HepG2 (cell line): ENCODE data around the gene PIK3CB. TPM values are rescaled to one million over a fixed set of nuclear protein-coding genes. Genes with fewer than 3 reads are reported as not detected.

Experiments
- ASH2L ChIP-seq: fragments of 300-600, 200-600 bp; sonication (generic); IDR thresholded peaks from 2 replicates; pipeline ENCODE4 v1.7.0; 2017; ENCODE audit warnings: low read depth, mild to moderate bottlenecking, moderate library complexity, mixed read lengths, low read length; ENCODE audit not compliant: insufficient read length
- ATF4 ChIP-seq, 2 experiments: fragments of 450-650 bp in 1 of 2; sonication (generic) in 1 of 2; formaldehyde crosslinking; IDR thresholded peaks; 2 replicates each; pipeline versions ENCODE4 v1.5.0 to v1.8.0; 2020 to 2022; ENCODE audit warnings: mild to moderate bottlenecking in 1 of 2, missing genetic modification reagents in 1 of 2
- DDIT3 ChIP-seq: sonication (generic); formaldehyde crosslinking; IDR thresholded peaks from 2 replicates; pipeline ENCODE4 v1.4.0; 2020; ENCODE audit warnings: mild to moderate bottlenecking, missing genetic modification reagents
- DMTF1 ChIP-seq: sonication (generic); formaldehyde crosslinking; IDR thresholded peaks from 2 replicates; pipeline ENCODE4 v1.4.0; 2020; ENCODE audit warnings: mild to moderate bottlenecking, missing genetic modification reagents
- EP300 ChIP-seq, 3 experiments: sonication (generic) in 1 of 3; formaldehyde crosslinking in 1 of 3; IDR thresholded peaks; 2 replicates each; pipeline versions ENCODE4 v1.5.1 to v1.6.1; 2011 to 2020; ENCODE audit warnings: low read depth in 2 of 3, low read length in 2 of 3, borderline replicate concordance in 1 of 3, improper control_type of control experiment in 1 of 3, mild to moderate bottlenecking in 1 of 3, missing genetic modification reagents in 1 of 3, moderate library complexity in 1 of 3
- FOXA3 ChIP-seq: IDR thresholded peaks from 2 replicates; pipeline ENCODE4 v1.6.1; 2016; ENCODE audit warnings: missing genetic modification reagents, missing compliant biosample characterization
- HIVEP1 ChIP-seq: sonication (generic); formaldehyde crosslinking; IDR thresholded peaks from 2 replicates; pipeline ENCODE4 v1.4.0; 2020; ENCODE audit warnings: mild to moderate bottlenecking, missing genetic modification reagents
- LCORL ChIP-seq, 2 experiments: fragments of 450-650 bp in 1 of 2; sonication (generic) in 1 of 2; formaldehyde crosslinking in 1 of 2; IDR thresholded peaks; 2 replicates each; pipeline versions ENCODE4 v1.5.0 to v1.6.1; 2017 to 2020; ENCODE audit warnings: antibody characterized with exemption in 1 of 2, missing genetic modification reagents in 1 of 2
- MAFK ChIP-seq, 2 experiments: IDR thresholded peaks in 1 of 2; conservative IDR thresholded peaks in 1 of 2; 2 replicates each; pipeline ENCODE4 v1.6.1; 2011; ENCODE audit warnings: improper control_type of control experiment in 2 of 2, low read length in 2 of 2
- MED1 ChIP-seq: sonication (generic); formaldehyde crosslinking; IDR thresholded peaks from 2 replicates; pipeline ENCODE4 v1.4.0; 2020; ENCODE audit warnings: missing genetic modification reagents
- POGZ ChIP-seq: sonication (generic); formaldehyde crosslinking; IDR thresholded peaks from 2 replicates; pipeline ENCODE4 v1.4.0; 2020; ENCODE audit warnings: mild to moderate bottlenecking, missing genetic modification reagents
- RXRB ChIP-seq: IDR thresholded peaks from 2 replicates; pipeline ENCODE4 v1.6.1; 2016; ENCODE audit warnings: borderline replicate concordance, missing genetic modification reagents, missing compliant biosample characterization
- SMC3 ChIP-seq: IDR thresholded peaks from 2 replicates; pipeline ENCODE4 v1.6.1; 2011; ENCODE audit warnings: low read length, improper control_type of control experiment
- TARDBP ChIP-seq: sonication (generic); formaldehyde crosslinking; IDR thresholded peaks from 2 replicates; pipeline ENCODE4 v1.8.0; 2022; ENCODE audit warnings: mild to moderate bottlenecking, missing genetic modification reagents
- TBX2 ChIP-seq: sonication (generic); formaldehyde crosslinking; IDR thresholded peaks from 2 replicates; pipeline ENCODE4 v1.5.0; 2020; ENCODE audit warnings: missing genetic modification reagents, mild to moderate bottlenecking, borderline replicate concordance
- TCF7 ChIP-seq: sonication (generic); IDR thresholded peaks from 2 replicates; pipeline ENCODE4 v1.6.1; 2016; ENCODE audit warnings: antibody characterized with exemption, low read depth
- TERF1 ChIP-seq: sonication (generic); formaldehyde crosslinking; IDR thresholded peaks from 2 replicates; pipeline ENCODE4 v1.8.0; 2022; ENCODE audit warnings: mild to moderate bottlenecking, missing genetic modification reagents, moderate library complexity
- ZBTB20 ChIP-seq: sonication (generic); formaldehyde crosslinking; IDR thresholded peaks from 2 replicates; pipeline ENCODE4 v1.8.1; 2023; ENCODE audit warnings: missing genetic modification reagents, low read depth, mild to moderate bottlenecking, borderline replicate concordance
- ZBTB42 ChIP-seq: sonication (generic); formaldehyde crosslinking; IDR thresholded peaks from 2 replicates; pipeline ENCODE4 v1.5.0; 2020; ENCODE audit warnings: mild to moderate bottlenecking, missing genetic modification reagents
- ZFX ChIP-seq: sonication (generic); formaldehyde crosslinking; IDR thresholded peaks from 2 replicates; pipeline ENCODE4 v1.4.0; 2020; ENCODE audit warnings: mild to moderate bottlenecking, low read depth, missing genetic modification reagents, moderate library complexity
- polyA plus RNA-seq, 8 experiments: library from polyadenylated mRNA; depleted of rRNA in 3 of 8; stranded (reverse) in 7 of 8; unstranded in 1 of 8; fragments of >200 nt; fragmentation: Illumina TruSeq in 4 of 8; extraction: Trizol in 4 of 8; gene quantifications; 2 replicates each; pipeline versions ENCODE4 v1.2.1 to v1.2.3, GENCODE V29; 2011 to 2016; ENCODE audit warnings: low read depth in 4 of 8, missing spikeins in 1 of 8, mixed read lengths in 1 of 8; ENCODE audit not compliant: insufficient read depth in 1 of 8
- total RNA-seq, 5 experiments: library from RNA; depleted of rRNA; stranded (reverse); fragments of >200 nt; fragmentation: Illumina TruSeq; extraction: Trizol; gene quantifications; 2 replicates each; pipeline ENCODE4 v1.2.3, GENCODE V29; 2016; ENCODE audit warnings: low read depth in 1 of 5

The PIK3CB gene
- total and polyA plus RNA-seq, 2 of the 13 experiments (the other 11 are each of a cell fraction or from before 2014, with no cell fraction given) = 6.6 to 18.7 TPM

- TF ChIP-seq TBX2 (CRISPR knock-in tag) = 0 out of 2 replicates have a peak, but pooled peaks have one; percentile 23
- TF ChIP-seq ZBTB42 (CRISPR knock-in tag) = no peak
- TF ChIP-seq ZFX = peak; percentile 38; the same call in 1 of the 2 replicates
- peak; percentile 5; the same call in 1 of the 2 replicates for TF ChIP-seq FOXA3 (CRISPR knock-in tag)
- TF ChIP-seq DMTF1 (CRISPR knock-in tag) = no peak
- no peak for TF ChIP-seq POGZ (CRISPR knock-in tag)
- peak; percentile 18; the same call in 1 of the 2 replicates for TF ChIP-seq MED1
- TF ChIP-seq TARDBP = no peak
- TF ChIP-seq LCORL (IDR thresholded peaks at IDR 0.05) = no peak
- TF ChIP-seq LCORL (CRISPR knock-in tag; IDR thresholded peaks at IDR 0.05) = peak; percentile 36; the same call in 1 of the 2 replicates
- 0 out of 2 replicates have a peak, but pooled peaks have one; percentile 31 for TF ChIP-seq ZBTB20 (CRISPR knock-in tag)
- 0 out of 2 replicates have a peak, but pooled peaks have one; percentile 23 for TF ChIP-seq TCF7
- peak; percentile 10; the same call in 1 of the 2 replicates for TF ChIP-seq RXRB
- peak; percentile 52 for TF ChIP-seq ASH2L
- no peak for TF ChIP-seq TERF1 (CRISPR knock-in tag)
- TF ChIP-seq DDIT3 (CRISPR knock-in tag) = no peak
- TF ChIP-seq HIVEP1 (CRISPR knock-in tag) = no peak
- 0 out of 4 replicates have a peak, but pooled peaks of 1 of the 2 experiments have one; percentile 16 for TF ChIP-seq ATF4 (CRISPR knock-in tag; IDR thresholded peaks at IDR 0.05)
- TF ChIP-seq EP300 (IDR thresholded peaks at IDR 0.05; ENCODE audit: low read depth in 2 of 2, low read length in 2 of 2) = peak in 1 of 2 experiments; percentile 29; a peak in 1 of 4 replicates
- TF ChIP-seq EP300 (CRISPR knock-in tag; IDR thresholded peaks at IDR 0.05; ENCODE audit: borderline replicate concordance) = no peak
- TF ChIP-seq SMC3 = no peak
- TF ChIP-seq MAFK (conservative IDR thresholded peaks at IDR 0.05 in 1 of 2, IDR thresholded peaks at IDR 0.05 in 1 of 2; ENCODE audit: low read length in 2 of 2) = peak in 1 of 2 experiments; percentile 22; a peak in 1 of 4 replicates
- TF ChIP-seq, all 625 proteins: peak for 26
These were observed 11.0 kb upstream of the PIK3CB start (continued) for GRCh38 chr3:138845771-138846173.
